ENCODE measurements around the gene IL36RN.

Gene IL36RN

DNA sequence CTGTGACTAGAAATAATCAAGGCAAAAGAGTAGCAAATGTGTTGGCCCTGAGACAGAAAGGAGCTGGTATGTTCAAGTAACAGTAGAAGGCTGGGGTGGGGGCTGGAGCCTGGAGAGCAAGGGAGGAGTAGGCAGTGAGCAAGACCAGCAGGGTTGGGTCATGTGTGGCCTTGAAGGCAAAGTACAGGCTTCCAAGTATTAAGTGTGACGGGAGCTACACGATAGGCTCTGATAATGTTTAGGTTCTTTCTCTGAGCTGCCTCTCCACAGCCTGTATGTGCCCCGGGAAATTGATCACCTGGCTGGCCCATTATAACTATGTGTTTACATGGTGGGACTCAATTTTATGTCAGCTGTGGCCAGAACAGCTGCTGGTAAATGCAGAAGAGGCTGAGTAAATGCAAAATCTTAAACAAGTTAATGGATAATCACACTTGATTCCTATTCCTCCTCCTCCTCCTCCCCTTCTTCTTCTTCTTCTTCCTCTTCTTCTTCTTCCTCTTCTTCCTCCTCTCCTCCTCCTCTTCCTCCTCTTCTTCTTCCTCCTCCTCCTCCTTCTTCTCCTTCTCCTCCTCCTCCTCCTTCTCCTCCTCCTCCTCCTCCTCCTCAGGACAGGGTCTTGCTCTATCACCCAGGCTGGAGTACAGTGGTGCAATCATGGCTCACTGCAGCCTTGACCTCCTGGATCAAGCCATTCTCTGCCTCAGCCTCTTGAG lies 18.1 kb downstream of the IL36RN start:
- no peak for DNase-seq (ENCODE audit: low read depth)
- TF ChIP-seq, protein P1, sequence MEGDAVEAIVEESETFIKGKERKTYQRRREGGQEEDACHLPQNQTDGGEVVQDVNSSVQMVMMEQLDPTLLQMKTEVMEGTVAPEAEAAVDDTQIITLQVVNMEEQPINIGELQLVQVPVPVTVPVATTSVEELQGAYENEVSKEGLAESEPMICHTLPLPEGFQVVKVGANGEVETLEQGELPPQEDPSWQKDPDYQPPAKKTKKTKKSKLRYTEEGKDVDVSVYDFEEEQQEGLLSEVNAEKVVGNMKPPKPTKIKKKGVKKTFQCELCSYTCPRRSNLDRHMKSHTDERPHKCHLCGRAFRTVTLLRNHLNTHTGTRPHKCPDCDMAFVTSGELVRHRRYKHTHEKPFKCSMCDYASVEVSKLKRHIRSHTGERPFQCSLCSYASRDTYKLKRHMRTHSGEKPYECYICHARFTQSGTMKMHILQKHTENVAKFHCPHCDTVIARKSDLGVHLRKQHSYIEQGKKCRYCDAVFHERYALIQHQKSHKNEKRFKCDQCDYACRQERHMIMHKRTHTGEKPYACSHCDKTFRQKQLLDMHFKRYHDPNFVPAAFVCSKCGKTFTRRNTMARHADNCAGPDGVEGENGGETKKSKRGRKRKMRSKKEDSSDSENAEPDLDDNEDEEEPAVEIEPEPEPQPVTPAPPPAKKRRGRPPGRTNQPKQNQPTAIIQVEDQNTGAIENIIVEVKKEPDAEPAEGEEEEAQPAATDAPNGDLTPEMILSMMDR (IDR thresholded peaks at IDR 0.05; ENCODE audit: control insufficient read depth, insufficient read depth, low read depth, low read length, missing control alignments) = no peak
- no peak overlapping the region for H3K4me3 ChIP-seq (ENCODE audit: control insufficient read depth, low read depth, low read length)

GRCh38 chr2:113077921-113078320 lies 18.9 kb downstream of the IL36RN start:
- H3K4me3 ChIP-seq (ENCODE audit: control insufficient read depth, low read depth, low read length) = no peak overlapping the region
- no peak for DNase-seq (ENCODE audit: low read depth)
- TF ChIP-seq, protein P1 (IDR thresholded peaks at IDR 0.05; ENCODE audit: control insufficient read depth, insufficient read depth, low read depth, low read length, missing control alignments) = no peak

DNA sequence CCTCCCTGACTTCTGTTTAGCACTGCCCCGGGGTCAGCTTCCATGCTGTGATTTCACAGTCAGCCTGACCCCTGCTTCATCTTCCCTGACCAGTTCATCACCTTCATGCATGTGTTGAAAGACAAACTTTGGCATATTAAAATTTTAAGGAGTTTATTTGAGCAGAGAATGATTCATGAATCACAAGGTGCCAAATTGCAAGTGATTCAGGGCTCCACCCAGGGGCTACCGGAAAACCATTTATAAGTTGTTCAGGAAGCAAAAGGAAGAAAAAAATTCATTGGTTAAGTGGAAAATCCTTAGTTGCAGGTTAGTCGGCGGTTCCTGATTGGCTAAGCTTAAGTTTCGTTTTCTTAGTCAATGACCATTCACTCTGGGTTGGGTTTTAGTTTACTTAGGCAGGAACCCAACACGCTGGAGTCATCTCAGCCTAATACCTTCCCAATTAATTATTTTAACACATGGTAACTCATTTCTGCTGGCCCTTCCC lies 19.4 kb downstream of the IL36RN start:
- H3K4me3 ChIP-seq (ENCODE audit: control insufficient read depth, low read depth, low read length) = no peak overlapping the region
- TF ChIP-seq, protein P1 (IDR thresholded peaks at IDR 0.05; ENCODE audit: control insufficient read depth, insufficient read depth, low read depth, low read length, missing control alignments) = no peak
- DNase-seq (ENCODE audit: low read depth) = no peak

DNA sequence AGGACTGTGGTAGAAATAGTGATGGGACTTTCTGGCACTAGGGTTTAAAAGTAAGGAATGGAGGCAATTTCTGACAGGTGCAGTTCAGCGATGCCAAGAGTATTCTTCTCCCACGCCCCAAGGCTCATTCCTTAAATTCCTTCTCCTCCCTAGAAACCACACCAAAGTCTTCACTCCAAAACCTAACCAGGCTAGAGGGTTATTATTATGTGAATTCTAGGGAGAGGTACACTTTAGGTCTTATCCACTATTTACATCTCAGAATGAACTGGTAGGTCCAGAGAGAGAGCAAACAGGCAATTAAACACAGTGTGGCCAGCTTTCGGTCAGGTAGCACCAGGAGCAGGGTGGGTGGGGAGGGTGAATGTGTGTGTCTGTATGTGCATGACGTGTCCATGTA lies 20.1 kb downstream of the IL36RN start:
- no peak for DNase-seq (ENCODE audit: low read depth)
- H3K4me3 ChIP-seq (ENCODE audit: control insufficient read depth, low read depth, low read length) = no peak overlapping the region

GRCh38 chr2:113080134-113080533 lies 21.1 kb downstream of the IL36RN start:
- no peak overlapping the region for H3K4me3 ChIP-seq (ENCODE audit: control insufficient read depth, low read depth, low read length)
- TF ChIP-seq, protein P1 (IDR thresholded peaks at IDR 0.05; ENCODE audit: control insufficient read depth, insufficient read depth, low read depth, low read length, missing control alignments) = peak; percentile 77
- DNase-seq (ENCODE audit: low read depth) = no peak

More for the DNA sequence above, 20.1 kb downstream of the IL36RN start:
- TF ChIP-seq, protein P1 (IDR thresholded peaks at IDR 0.05; ENCODE audit: control insufficient read depth, insufficient read depth, low read depth, low read length, missing control alignments) = no peak

- DNase-seq (ENCODE audit: low read depth) = no peak
- TF ChIP-seq, protein P1 (IDR thresholded peaks at IDR 0.05; ENCODE audit: control insufficient read depth, insufficient read depth, low read depth, low read length, missing control alignments) = no peak
- H3K4me3 ChIP-seq (ENCODE audit: control insufficient read depth, low read depth, low read length) = no peak overlapping the region
These were observed 22.7 kb downstream of the IL36RN start for GRCh38 chr2:113081488-113082210.
